IMR-90 (cell line): ENCODE data around the gene ARF1. TPM values are rescaled to one million over a fixed set of nuclear protein-coding genes. Genes with fewer than 3 reads are reported as not detected.

Experiments used
- ATAC-seq: fragments of 200-7000 bp; cut with Tn5 transposase; 2 replicates; pipeline ENCODE4 v1.9.1; 2020; ENCODE audit warnings: low read depth, mild to moderate bottlenecking, moderate library complexity
- BruUV-seq: library from RNA; stranded (reverse); fragments of 400-500 nt; replicated peaks from 2 replicates; lab custom pipeline; 2021; lab: Mats Ljungman, UMichigan
- CTCF ChIA-PET: fragments of 300-600 bp; formaldehyde crosslinking; extraction: SDS; loops from one replicate; lab custom pipeline; 2021; ENCODE audit warnings: antibody characterized with exemption; lab: Yijun Ruan, JAX
- POLR2A ChIA-PET: fragments of 300-600 bp; sonication (Branson Sonifier 250); formaldehyde crosslinking; loops from one replicate; lab custom pipeline; 2022; ENCODE audit warnings: antibody characterized with exemption; ENCODE audit not compliant: unreplicated experiment; lab: Charles Lee
- DNase-seq: peaks from one replicate; pipeline ENCODE4 v3.0.0; 2013
- H2AFZ ChIP-seq: replicated peaks from 2 replicates; pipeline ENCODE3; 2013; ENCODE audit warnings: low read length, mild to moderate bottlenecking; ENCODE audit not compliant: poor library complexity
- H2AK5ac ChIP-seq: 2 replicates; pipeline ENCODE4 v1.6.1; 2013; ENCODE audit warnings: low read depth, low read length, inconsistent platforms
- H2AK9ac ChIP-seq: replicated peaks from 2 replicates; pipeline ENCODE3; 2013; ENCODE audit warnings: mild to moderate bottlenecking, low read depth, low read length, moderate library complexity; ENCODE audit not compliant: poor library complexity
- H2BK120ac ChIP-seq: 2 replicates; pipeline ENCODE4 v1.6.1; 2013; ENCODE audit warnings: low read depth, low read length, inconsistent platforms
- H2BK15ac ChIP-seq: 3 replicates; pipeline ENCODE4 v1.6.1; 2013; ENCODE audit warnings: low read depth, low read length, inconsistent platforms
- H2BK20ac ChIP-seq: 2 replicates; pipeline ENCODE4 v1.6.1; 2013; ENCODE audit warnings: low read depth, mild to moderate bottlenecking, inconsistent platforms, low read length, moderate library complexity
- H2BK5ac ChIP-seq: 2 replicates; pipeline ENCODE4 v1.6.1; 2013; ENCODE audit warnings: mild to moderate bottlenecking, low read depth, low read length, inconsistent platforms; ENCODE audit not compliant: poor library complexity, severe bottlenecking
- H3K14ac ChIP-seq: replicated peaks from 2 replicates; pipeline ENCODE4 v1.6.1; 2013; ENCODE audit warnings: low read depth, low read length, inconsistent platforms
- H3K18ac ChIP-seq: 2 replicates; pipeline ENCODE4 v1.6.1; 2013; ENCODE audit warnings: low read depth, low read length, control low read depth
- H3K23ac ChIP-seq: 2 replicates; pipeline ENCODE4 v1.6.1; 2013; ENCODE audit warnings: low read depth, low read length, inconsistent platforms
- H3K27ac ChIP-seq: 2 replicates; pipeline ENCODE4 v1.5.1; 2013; ENCODE audit warnings: mild to moderate bottlenecking, control low read depth, low read length; ENCODE audit not compliant: insufficient read depth
- H3K27me3 ChIP-seq: 2 replicates; pipeline ENCODE4 v1.6.1; 2013; ENCODE audit warnings: low read length; ENCODE audit not compliant: control insufficient read depth, insufficient read depth
- H3K36me3 ChIP-seq: 2 replicates; pipeline ENCODE4 v1.6.1; 2013; ENCODE audit warnings: low read length, mixed read lengths; ENCODE audit not compliant: control insufficient read depth, insufficient read depth
- H3K4ac ChIP-seq: 2 replicates; pipeline ENCODE4 v1.6.1; 2013; ENCODE audit warnings: low read depth, low read length, inconsistent platforms
- H3K4me1 ChIP-seq: 2 replicates; pipeline ENCODE4 v1.6.1; 2013; ENCODE audit warnings: low read length, mixed read lengths; ENCODE audit not compliant: control insufficient read depth, insufficient read depth
- H3K4me2 ChIP-seq: 2 replicates; pipeline ENCODE4 v1.6.1; 2013; ENCODE audit warnings: low read depth, mild to moderate bottlenecking, control low read depth, low read length, moderate library complexity
- H3K4me3 ChIP-seq: 2 replicates; pipeline ENCODE4 v1.5.1; 2013; ENCODE audit warnings: low read depth, mild to moderate bottlenecking, control low read depth, low read length, moderate library complexity; ENCODE audit not compliant: insufficient read depth
- H3K56ac ChIP-seq: 2 replicates; pipeline ENCODE4 v1.6.1; 2013; ENCODE audit warnings: low read length, inconsistent platforms; ENCODE audit not compliant: insufficient read depth; ENCODE audit errors: extremely low read depth
- H3K79me1 ChIP-seq, 2 experiments: 2 replicates each; pipeline ENCODE4 v1.6.1; 2013; ENCODE audit warnings: low read length in 2 of 2, inconsistent platforms in 1 of 2, low read depth in 1 of 2
- H3K9ac ChIP-seq: 2 replicates; pipeline ENCODE4 v1.6.1; 2013; ENCODE audit warnings: low read depth, low read length, control low read depth
- H3K9me1 ChIP-seq: 2 replicates; pipeline ENCODE4 v1.6.1; 2013; ENCODE audit warnings: low read length, inconsistent platforms; ENCODE audit not compliant: insufficient read depth
- H3K9me3 ChIP-seq: 2 replicates; pipeline ENCODE4 v1.6.1; 2013; ENCODE audit warnings: low read length; ENCODE audit not compliant: control insufficient read depth, insufficient read depth
- H4K20me1 ChIP-seq: 2 replicates; pipeline ENCODE4 v1.6.1; 2013; ENCODE audit warnings: low read length, inconsistent platforms; ENCODE audit not compliant: insufficient read depth
- H4K5ac ChIP-seq: 2 replicates; pipeline ENCODE4 v1.6.1; 2013; ENCODE audit warnings: mild to moderate bottlenecking, low read depth, low read length, control low read depth
- H4K8ac ChIP-seq, 2 experiments: 2 replicates each; pipeline ENCODE4 v1.6.1; 2013; ENCODE audit warnings: low read depth in 2 of 2, low read length in 2 of 2, control low read depth in 1 of 2, inconsistent platforms in 1 of 2
- H4K91ac ChIP-seq: 2 replicates; pipeline ENCODE4 v1.6.1; 2013; ENCODE audit warnings: low read depth, low read length, inconsistent platforms; ENCODE audit not compliant: insufficient read depth
- CEBPB ChIP-seq: IDR thresholded peaks from 2 replicates; pipeline ENCODE4 v1.6.1; 2012; ENCODE audit warnings: low read depth, low read length, improper control_type of control experiment
- WGBS, 2 experiments: methylation state at CpG; one replicate each; pipeline versions ENCODE4 v1.1.5 to v1.1.7; 2013; ENCODE audit warnings: missing lambda C conversion rate in 2 of 2; ENCODE audit not compliant: insufficient read length in 1 of 2; ENCODE audit errors: extremely low coverage in 2 of 2; 5-methylcytosine and 5-hydroxymethylcytosine counted together
- dilution Hi-C: fragments of 300-500 bp; cut with HindIII; formaldehyde crosslinking; loops from one replicate; pipeline ENCODE4 v1.14.3; 2018; ENCODE audit warnings: low sequenced_read_pairs; ENCODE audit not compliant: unreplicated experiment
- in situ Hi-C: fragments of 300-500 bp; cut with MboI; formaldehyde crosslinking; loops from 3 replicates; pipeline ENCODE4 v1.14.3; 2019; ENCODE audit warnings: low sequenced_read_pairs, inconsistent platforms, mixed read lengths
- intact Hi-C: fragments of 100-400 bp; cut with micrococcal nuclease; formaldehyde crosslinking; loops from 2 replicates; pipeline ENCODE4 v1.10.0; 2022
- polyA plus RNA-seq, 3 experiments: library from polyadenylated mRNA; depleted of rRNA; stranded (reverse); fragments of >200 nt; gene quantifications; 2 replicates each; pipeline ENCODE4 v1.2.3, GENCODE V29; 2012; ENCODE audit warnings: low replicate concordance in 1 of 3
- total RNA-seq: library from RNA; depleted of rRNA; stranded (reverse); fragments of >200 nt; gene quantifications from 2 replicates; pipeline ENCODE4 v1.2.3, GENCODE V29; 2012

Gene ARF1
- total and polyA plus RNA-seq, 2 of the 4 experiments (the other 2 are of a cell fraction): 330 to 1,100 TPM

DNA sequence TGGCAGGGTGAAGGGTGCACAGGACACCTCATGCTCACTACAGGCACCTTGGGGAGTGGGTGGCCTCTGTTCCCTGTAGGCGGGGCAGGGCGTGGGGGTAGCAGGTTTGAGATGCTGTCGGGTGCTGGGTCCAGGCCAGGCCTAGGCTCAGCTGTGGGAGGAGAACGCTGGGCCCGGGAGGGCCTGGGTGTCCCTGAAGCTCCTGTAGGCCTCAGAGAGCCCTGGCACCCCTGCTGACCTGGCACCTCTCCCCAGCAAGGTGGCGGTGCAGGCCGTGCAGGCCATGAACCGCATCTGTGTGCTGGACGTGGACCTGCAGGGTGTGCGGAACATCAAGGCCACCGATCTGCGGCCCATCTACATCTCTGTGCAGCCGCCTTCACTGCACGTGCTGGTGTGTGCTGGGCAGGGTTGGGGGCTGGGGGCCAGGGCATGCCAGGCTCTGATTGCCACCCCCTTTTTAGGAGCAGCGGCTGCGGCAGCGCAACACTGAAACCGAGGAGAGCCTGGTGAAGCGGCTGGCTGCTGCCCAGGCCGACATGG, 64.7 kb downstream of the ARF1 start:
- no peak for TF ChIP-seq CEBPB
- intact Hi-C loops (no loop called here), dilution Hi-C loops (no loop called here), in situ Hi-C loops (no loop called here)
- Histone ChIP-seq H2BK120ac (no peak overlapping the region), H3K23ac (no peak overlapping the region), H2AK5ac (no peak overlapping the region), H2AK9ac (no peak overlapping the region), H3K27ac (no peak overlapping the region), H4K5ac (no peak overlapping the region), H3K79me1 (peaks cover 9 to 75% of the 10 kb centered on the region in 2 experiments), H3K56ac (no peak overlapping the region), H3K14ac (no peak overlapping the region), H2BK15ac (no peak overlapping the region), H3K18ac (no peak overlapping the region), H3K27me3 (no peaks in the 10 kb centered on the region), H2BK5ac (no peak overlapping the region), H3K9ac (no peak overlapping the region), H4K91ac (no peak overlapping the region), H2BK20ac (no peak overlapping the region), H3K36me3 (peaks cover 10% of the 10 kb centered on the region), H3K9me1 (peaks cover 20% of the 10 kb centered on the region), H3K4me1 (peaks cover 32% of the 10 kb centered on the region), H4K20me1 (peaks cover 56% of the 10 kb centered on the region), H3K4me2 (no peak overlapping the region), H2AFZ (no peak overlapping the region), H3K4me3 (no peak overlapping the region), H3K9me3 (no peaks in the 10 kb centered on the region), H4K8ac (no peak overlapping the region), H3K4ac (no peak overlapping the region)
- POLR2A ChIA-PET: no interaction called here
- no peak for DNase-seq
- CTCF ChIA-PET: no interaction called here
- BruUV-seq: no TSS peak
- ATAC-seq: no peak
- 100% methylated on average over 3 of the region's 20 CpGs; no CpG with 5 or more reads in 1 of the 2 experiments for WGBS, 2 experiments
